Ovary (tissue), 3 donors: ENCODE data around the gene CGB3.

Experiments
- CTCF ChIP-seq, 3 donors: fragments of 450-650 bp in 2 of 3; fragments of 200-600 bp in 1 of 3; IDR thresholded peaks; one replicate each; pipeline versions ENCODE4 v1.5.1 to v1.8.0; 2016 to 2022; ENCODE audit warnings: antibody characterized with exemption in 3 of 3, mild to moderate bottlenecking in 1 of 3
- EP300 ChIP-seq: sonication (generic); formaldehyde crosslinking; IDR thresholded peaks from one replicate; pipeline ENCODE4 v1.6.1; 2017; ENCODE audit warnings: antibody characterized with exemption
- POLR2A ChIP-seq: fragments of 450-650 bp; IDR thresholded peaks from one replicate; pipeline ENCODE4 v1.6.1; 2017; ENCODE audit warnings: antibody characterized with exemption, mild to moderate bottlenecking, moderate library complexity
- donor health status: DM: no; HTN: no; CAD: no.

DNA sequence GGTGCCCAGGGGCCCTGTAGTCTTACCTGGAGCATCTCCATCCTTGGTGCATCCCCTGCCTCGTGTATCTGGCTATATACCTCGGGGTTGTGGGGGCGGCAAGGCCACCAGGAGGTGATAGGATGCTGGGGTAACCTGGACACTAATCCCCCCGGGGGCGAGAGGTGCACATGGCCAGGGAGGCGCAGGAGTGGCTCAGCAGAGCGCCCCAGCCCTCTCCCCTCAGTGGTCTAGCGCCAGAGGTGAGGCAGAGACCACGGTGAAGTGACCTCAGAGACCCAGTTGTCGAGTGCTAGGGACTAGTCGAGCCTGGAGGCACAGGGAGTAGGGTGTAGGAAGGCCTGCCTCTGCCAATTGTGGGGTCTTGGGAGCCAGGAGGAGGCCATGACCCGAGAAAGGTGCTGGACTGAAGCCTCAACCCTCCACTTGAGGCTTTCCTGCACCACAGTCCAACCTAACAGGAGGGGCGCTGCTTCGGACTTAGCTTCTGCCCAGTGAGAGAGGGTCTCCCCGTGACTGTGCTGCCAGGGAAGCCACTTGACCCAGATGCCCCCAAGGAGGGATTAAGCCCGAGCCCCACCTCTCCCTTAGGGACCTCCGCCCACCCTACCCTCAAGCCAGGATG is 7.0 kb downstream of the CGB3 start, which contains the start of gene LHB:
- TF ChIP-seq CTCF (IDR thresholded peaks at IDR 0.05), result no peak
- no peak for TF ChIP-seq EP300
- no peak for TF ChIP-seq POLR2A
